ENCODE results near the gene RNF39. TPM values are rescaled to one million over a fixed set of nuclear protein-coding genes. Genes with fewer than 3 reads are reported as not detected.

RNF39 gene
- total and polyA plus RNA-seq, 4 donors: 0.26 TPM; not detected in 3

DNA sequence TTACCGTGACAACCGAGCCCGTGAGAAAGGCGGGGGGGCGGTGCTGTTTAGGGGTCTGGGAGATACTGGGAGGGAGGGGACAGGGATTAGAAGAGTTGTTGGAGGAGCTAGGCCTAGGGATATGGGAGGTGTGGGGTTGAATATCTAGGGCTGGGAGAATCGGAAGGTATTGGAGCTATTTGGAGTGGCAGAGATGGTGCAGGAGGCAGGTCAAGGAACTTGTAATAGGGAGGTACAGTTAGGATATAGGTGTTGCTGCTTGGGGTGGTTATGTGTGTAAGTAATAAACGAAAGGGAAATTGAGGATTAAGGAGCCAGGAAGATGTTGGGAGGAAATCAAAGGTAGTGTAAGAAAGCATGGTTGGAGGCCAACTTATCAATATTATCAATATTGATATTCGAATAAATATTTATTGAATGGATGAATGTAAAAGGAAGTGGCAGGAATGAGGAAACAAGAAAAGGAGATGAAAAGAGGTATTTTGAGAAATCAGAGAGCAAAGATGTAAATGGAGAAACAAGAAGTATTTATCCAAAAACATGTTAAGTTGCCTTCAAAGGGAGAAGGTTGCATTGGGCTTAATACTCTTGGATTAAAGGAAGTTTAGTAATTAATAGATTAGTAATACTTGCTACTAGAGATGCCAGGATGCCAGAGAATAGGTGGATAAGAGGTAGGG is 8.0 kb downstream of the RNF39 start:
- WGBS, 2 donors: 12 to 16% methylated on average over 8 of the region's 8 CpGs
- peak overlapping the region; percentile 7 to 55 for H3K4me3 ChIP-seq (ENCODE audit: low read length in 2 of 2)
- intact Hi-C loops (cut with DNase I): loop anchor here in 1 of 2 donors (1.0 kb wide), 2 partner anchors 35 to 102 kb away; no protein-coding TSS in a partner anchor
- H3K36me3 ChIP-seq (ENCODE audit: control insufficient read depth in 1 of 2, insufficient read depth in 2 of 2, low read length in 1 of 2): peaks cover 0 to 1% of the 10 kb centered on the region in 2 donors
- peak overlapping the region in 1 of 2 donors; percentile 4 for H3K27ac ChIP-seq (ENCODE audit: low read depth in 1 of 2, low read length in 2 of 2)
- DNase-seq (no peak), ATAC-seq (ENCODE audit: low FRiP score) (no peak)
- H3K27me3 ChIP-seq (ENCODE audit: control insufficient read depth in 1 of 2, insufficient read depth in 2 of 2, low read length in 1 of 2): no peaks in the 10 kb centered on the region
- no peaks in the 10 kb centered on the region for H3K4me1 ChIP-seq (ENCODE audit: control insufficient read depth in 1 of 2, insufficient read depth in 2 of 2, low read length in 2 of 2)
- no peaks in the 10 kb centered on the region for H3K9me3 ChIP-seq (ENCODE audit: control insufficient read depth, low read length)

DNA sequence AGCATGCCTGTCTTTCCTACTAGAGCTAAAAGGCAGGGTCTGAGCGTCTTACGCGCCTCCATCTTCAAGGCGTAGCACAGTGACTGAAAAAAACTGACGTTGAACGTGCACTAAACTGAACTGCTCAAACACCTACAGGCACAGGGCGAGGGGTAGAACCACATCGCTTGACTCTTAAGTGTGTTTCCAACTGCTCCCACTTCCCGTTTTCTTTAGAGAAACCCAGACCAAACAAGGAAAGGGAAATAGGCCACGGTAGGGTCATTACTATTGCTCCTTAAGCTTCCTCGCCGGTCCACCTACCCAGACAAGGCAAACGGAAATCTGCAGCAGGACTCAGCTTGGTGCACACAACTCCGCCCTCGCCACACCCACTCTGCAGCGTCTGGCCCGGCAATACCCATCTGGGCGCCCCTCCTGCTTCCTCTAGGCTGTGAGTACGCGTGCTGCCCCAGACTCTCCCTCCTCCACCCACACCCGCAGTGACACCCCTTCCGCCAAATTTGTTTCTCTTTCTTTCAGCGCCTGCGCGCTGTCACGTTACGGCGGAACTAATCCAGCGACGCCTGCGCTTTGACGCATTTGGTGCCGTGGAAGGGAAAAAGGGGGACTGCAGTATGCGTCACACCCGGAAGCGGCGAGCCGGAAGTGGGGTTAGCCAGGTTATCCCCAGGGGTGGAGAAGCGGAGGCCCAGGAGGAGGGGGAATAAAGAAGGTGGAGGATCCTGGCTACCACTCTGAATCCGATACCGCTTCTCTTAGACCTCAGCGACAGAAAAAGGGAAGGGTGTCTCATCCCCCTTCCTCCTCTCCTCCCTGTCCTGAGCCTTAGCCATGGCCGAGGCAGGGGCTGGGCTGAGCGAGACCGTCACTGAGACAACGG is 8.8 kb downstream of the RNF39 start, which contains the start of gene PPP1R11:
Gene PPP1R11 (plus strand): TSS at position 622 of the 883 bp plus-strand sequence. CDS start 213 bp downstream, at position 835.
- intact Hi-C loops (cut with DNase I): loop anchor here in 1 of 2 donors (1.0 kb wide), 2 partner anchors 35 to 102 kb away; no protein-coding TSS in a partner anchor
- peaks cover 0 to 2% of the 10 kb centered on the region in 2 donors for H3K4me1 ChIP-seq (ENCODE audit: control insufficient read depth in 1 of 2, insufficient read depth in 2 of 2, low read length in 2 of 2)

DNA sequence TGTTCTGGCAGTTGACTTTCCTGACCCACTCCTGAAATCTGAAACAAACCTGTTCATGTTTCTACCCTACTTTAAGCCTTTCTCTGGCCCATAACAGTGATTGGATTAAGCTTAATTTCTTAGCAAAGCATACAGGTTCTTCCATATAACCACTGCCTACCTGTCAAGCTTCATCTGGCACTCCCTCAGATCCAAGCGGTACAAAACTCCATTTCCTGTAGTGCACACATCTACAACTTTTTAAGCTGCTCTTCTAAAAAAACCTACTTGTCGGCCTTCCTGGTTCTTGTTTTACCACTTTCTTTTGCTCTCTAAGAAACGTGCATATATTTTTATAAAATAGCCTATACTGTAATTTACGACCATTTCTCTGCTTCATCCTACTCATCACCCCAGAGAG is 9.5 kb downstream of the RNF39 start:
- Histone ChIP-seq H3K9me3 (ENCODE audit: control insufficient read depth, low read length) (no peaks in the 10 kb centered on the region), H3K27ac (ENCODE audit: low read depth in 1 of 2, low read length in 2 of 2) (peak overlapping the region; percentile 59 to 67), H3K4me1 (ENCODE audit: control insufficient read depth in 1 of 2, insufficient read depth in 2 of 2, low read length in 2 of 2) (peaks cover 0 to 2% of the 10 kb centered on the region in 2 donors), H3K36me3 (ENCODE audit: control insufficient read depth in 1 of 2, insufficient read depth in 2 of 2, low read length in 1 of 2) (peaks cover 0 to 1% of the 10 kb centered on the region in 2 donors), H3K4me3 (ENCODE audit: low read length in 2 of 2) (peak overlapping the region; percentile 40 to 91), H3K27me3 (ENCODE audit: control insufficient read depth in 1 of 2, insufficient read depth in 2 of 2, low read length in 1 of 2) (no peaks in the 10 kb centered on the region)
- intact Hi-C loops (cut with DNase I): no loop called here
- DNase-seq: no peak
- WGBS, 2 donors: 7 to 8% methylated on average over 4 of the region's 4 CpGs
- ATAC-seq (ENCODE audit: low FRiP score): no peak

More for the DNA sequence above, 8.8 kb downstream of the RNF39 start, which contains the start of gene PPP1R11:
- Histone ChIP-seq H3K36me3 (ENCODE audit: control insufficient read depth in 1 of 2, insufficient read depth in 2 of 2, low read length in 1 of 2) (peaks cover 0 to 1% of the 10 kb centered on the region in 2 donors), H3K27ac (ENCODE audit: low read depth in 1 of 2, low read length in 2 of 2) (peak within 1 kb of the TSS; percentile 59 to 89), H3K9me3 (ENCODE audit: control insufficient read depth, low read length) (no peaks in the 10 kb centered on the region), H3K4me3 (ENCODE audit: low read length in 2 of 2) (peak within 1 kb of the TSS; percentile 55 to 91), H3K27me3 (ENCODE audit: control insufficient read depth in 1 of 2, insufficient read depth in 2 of 2, low read length in 1 of 2) (no peaks in the 10 kb centered on the region)
- ATAC-seq (ENCODE audit: low FRiP score) (peak; percentile 99), DNase-seq (peak; percentile 98 to 99)
- 0% methylated on average over 46 of the region's 46 CpGs for WGBS, 2 donors

DNA sequence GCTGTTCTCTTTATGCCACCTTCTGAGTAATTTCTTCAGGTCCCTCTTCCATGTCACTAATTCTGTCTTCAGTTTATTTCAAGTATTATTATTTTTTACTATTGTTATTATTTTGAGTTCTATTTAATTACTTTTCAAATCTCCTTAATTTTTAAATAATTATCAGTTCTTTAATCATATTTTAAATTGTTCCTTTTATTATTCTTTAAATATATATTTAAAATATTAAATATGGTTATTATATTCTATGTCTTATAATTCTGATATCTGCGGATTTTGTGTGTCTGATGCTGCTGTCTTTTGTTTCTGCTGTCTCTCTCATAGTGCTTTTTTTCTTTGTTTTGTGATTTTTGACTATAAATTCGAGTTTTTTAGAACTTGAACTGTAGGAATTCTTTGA is 12.3 kb downstream of the RNF39 start:
- no peaks in the 10 kb centered on the region for H3K9me3 ChIP-seq (ENCODE audit: control insufficient read depth, low read length)
- H3K4me1 ChIP-seq (ENCODE audit: control insufficient read depth in 1 of 2, insufficient read depth in 2 of 2, low read length in 2 of 2): peaks cover 2 to 4% of the 10 kb centered on the region in 2 donors
- no peaks in the 10 kb centered on the region for H3K36me3 ChIP-seq (ENCODE audit: control insufficient read depth in 1 of 2, insufficient read depth in 2 of 2, low read length in 1 of 2)
- ATAC-seq (ENCODE audit: low FRiP score): no peak
- no peak overlapping the region for H3K4me3 ChIP-seq (ENCODE audit: low read length in 2 of 2)
- intact Hi-C loops (cut with DNase I): no loop called here
- no peak overlapping the region for H3K27ac ChIP-seq (ENCODE audit: low read depth in 1 of 2, low read length in 2 of 2)
- no peak for DNase-seq
- no peaks in the 10 kb centered on the region for H3K27me3 ChIP-seq (ENCODE audit: control insufficient read depth in 1 of 2, insufficient read depth in 2 of 2, low read length in 1 of 2)
- 62 to 88% methylated on average over 2 of the region's 2 CpGs for WGBS, 2 donors

DNA sequence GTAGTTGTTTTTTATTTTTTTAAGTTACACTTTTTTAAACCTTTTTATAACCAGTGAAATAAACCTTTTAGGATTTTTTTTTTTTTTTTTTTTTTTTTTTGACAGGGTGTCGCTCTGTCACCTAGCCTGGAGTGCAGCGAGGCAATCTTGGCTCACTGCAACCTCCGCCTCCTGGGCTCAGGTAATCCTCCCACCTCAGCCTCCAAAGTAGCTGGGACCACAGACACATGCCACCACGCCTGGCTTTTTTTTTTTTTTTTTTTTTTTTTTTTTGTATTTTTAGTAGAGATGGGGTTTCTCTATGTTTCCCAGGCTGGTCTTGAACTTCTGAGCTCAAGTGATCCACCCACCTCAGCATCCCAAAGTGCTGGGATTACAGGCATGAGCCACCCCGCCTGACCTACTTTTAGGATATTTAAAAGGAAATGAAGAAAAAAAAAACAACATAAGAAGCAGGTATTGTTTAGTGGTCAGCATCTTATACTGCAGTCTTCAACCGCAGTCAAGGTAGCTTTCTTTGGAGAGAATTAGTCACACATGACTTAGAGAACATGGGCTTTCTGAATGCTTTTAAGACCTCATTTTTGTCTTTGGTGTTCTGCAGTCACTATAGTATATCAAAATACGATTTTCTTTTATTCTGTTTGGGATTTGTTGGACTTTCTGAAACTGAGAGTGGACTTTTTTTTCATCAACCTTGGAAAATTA is 12.9 kb downstream of the RNF39 start:
- no peak overlapping the region for H3K27ac ChIP-seq (ENCODE audit: low read depth in 1 of 2, low read length in 2 of 2)
- peaks cover 2 to 4% of the 10 kb centered on the region in 2 donors for H3K4me1 ChIP-seq (ENCODE audit: control insufficient read depth in 1 of 2, insufficient read depth in 2 of 2, low read length in 2 of 2)
- intact Hi-C loops (cut with DNase I): no loop called here
- no peak overlapping the region for H3K4me3 ChIP-seq (ENCODE audit: low read length in 2 of 2)
- ATAC-seq (ENCODE audit: low FRiP score): no peak
- H3K36me3 ChIP-seq (ENCODE audit: control insufficient read depth in 1 of 2, insufficient read depth in 2 of 2, low read length in 1 of 2): no peaks in the 10 kb centered on the region
- DNase-seq: no peak
- 87 to 94% methylated on average over 7 of the region's 7 CpGs for WGBS, 2 donors
- H3K9me3 ChIP-seq (ENCODE audit: control insufficient read depth, low read length): no peaks in the 10 kb centered on the region
- no peaks in the 10 kb centered on the region for H3K27me3 ChIP-seq (ENCODE audit: control insufficient read depth in 1 of 2, insufficient read depth in 2 of 2, low read length in 1 of 2)

DNA sequence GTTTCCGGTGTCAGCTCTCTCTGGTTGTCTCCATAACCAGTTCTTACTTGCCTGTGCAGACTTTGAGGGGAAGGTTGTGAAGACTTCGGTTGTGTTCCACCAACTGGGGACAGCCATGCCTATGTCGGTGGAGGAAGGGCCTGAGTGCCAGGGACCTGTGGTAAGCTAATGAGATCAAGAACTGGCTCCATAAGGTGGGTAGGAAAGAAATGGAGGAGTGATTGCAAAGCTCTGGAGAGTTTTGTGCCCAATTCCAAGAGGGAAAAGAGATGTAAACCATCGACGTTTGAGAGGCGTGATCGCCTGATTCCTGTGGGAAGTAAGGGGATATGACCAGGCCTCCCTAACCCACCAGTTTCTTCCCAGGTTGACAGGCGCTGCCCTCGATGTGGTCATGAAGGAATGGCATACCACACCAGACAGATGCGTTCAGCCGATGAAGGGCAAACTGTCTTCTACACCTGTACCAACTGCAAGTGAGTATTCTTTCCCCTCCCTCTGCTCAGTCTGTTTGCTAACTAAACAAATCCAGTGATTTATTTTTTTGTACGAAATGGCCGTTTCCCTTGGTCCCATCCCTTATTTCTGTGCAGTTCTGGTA is 13.6 kb downstream of the RNF39 start:
- Histone ChIP-seq H3K36me3 (ENCODE audit: control insufficient read depth in 1 of 2, insufficient read depth in 2 of 2, low read length in 1 of 2) (no peaks in the 10 kb centered on the region), H3K9me3 (ENCODE audit: control insufficient read depth, low read length) (no peaks in the 10 kb centered on the region), H3K27ac (ENCODE audit: low read depth in 1 of 2, low read length in 2 of 2) (peak overlapping the region in 1 of 2 donors; percentile 92), H3K4me1 (ENCODE audit: control insufficient read depth in 1 of 2, insufficient read depth in 2 of 2, low read length in 2 of 2) (peaks cover 2 to 4% of the 10 kb centered on the region in 2 donors), H3K27me3 (ENCODE audit: control insufficient read depth in 1 of 2, insufficient read depth in 2 of 2, low read length in 1 of 2) (no peaks in the 10 kb centered on the region), H3K4me3 (ENCODE audit: low read length in 2 of 2) (peak overlapping the region; percentile 49 to 70)
- WGBS, 2 donors: 41 to 49% methylated on average over 13 of the region's 13 CpGs
- intact Hi-C loops (cut with DNase I): no loop called here
- DNase-seq (no peak), ATAC-seq (ENCODE audit: low FRiP score) (no peak)

DNA sequence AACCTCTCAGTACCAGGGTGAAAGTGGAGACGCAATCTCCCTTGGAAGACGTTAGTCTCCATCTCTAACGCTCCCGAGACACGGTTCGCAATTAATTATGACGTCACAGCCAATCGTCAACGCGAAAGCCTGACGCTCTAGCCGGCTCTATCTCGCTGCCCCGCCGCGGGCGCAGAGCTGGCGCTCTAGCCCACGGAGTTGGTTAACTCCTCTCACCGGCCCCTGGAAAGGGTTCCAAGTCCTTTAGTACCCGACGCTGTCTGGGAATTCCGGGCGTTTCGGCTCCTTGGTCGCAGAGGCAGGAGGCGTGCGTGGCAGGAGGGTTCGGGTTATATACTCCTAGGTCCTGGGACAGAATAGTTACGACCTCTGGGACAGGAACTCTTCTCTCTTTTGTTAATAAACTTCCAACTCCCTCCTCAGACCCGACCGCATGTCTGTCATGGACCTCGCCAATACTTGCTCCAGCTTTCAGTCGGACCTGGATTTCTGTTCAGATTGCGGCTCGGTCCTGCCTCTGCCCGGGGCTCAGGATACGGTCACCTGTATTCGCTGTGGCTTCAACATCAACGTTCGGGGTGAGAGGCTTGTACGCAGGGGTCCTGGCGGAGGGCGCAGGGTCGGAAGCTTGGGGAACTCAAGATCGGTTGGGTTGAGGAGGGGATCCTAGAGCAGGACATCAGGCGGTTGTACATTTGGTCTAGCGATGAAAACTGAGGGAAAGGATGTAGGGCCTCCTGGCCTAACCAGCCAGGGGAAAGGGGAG is 14.3 kb downstream of the RNF39 start, which contains the start of gene POLR1H:
Gene POLR1H (plus strand): TSS at position 174 of the 766 bp plus-strand sequence. CDS start 260 bp downstream, at position 434.
- peak; percentile 98 for ATAC-seq (ENCODE audit: low FRiP score)
- peak within 1 kb of the TSS; percentile 92 to 93 for H3K27ac ChIP-seq (ENCODE audit: low read depth in 1 of 2, low read length in 2 of 2)

More for the DNA sequence above, 14.3 kb downstream of the RNF39 start, which contains the start of gene POLR1H:
- peaks cover 2 to 4% of the 10 kb centered on the region in 2 donors for H3K4me1 ChIP-seq (ENCODE audit: control insufficient read depth in 1 of 2, insufficient read depth in 2 of 2, low read length in 2 of 2)
- no peaks in the 10 kb centered on the region for H3K36me3 ChIP-seq (ENCODE audit: control insufficient read depth in 1 of 2, insufficient read depth in 2 of 2, low read length in 1 of 2)
- DNase-seq: peak; percentile 95 to 96
- H3K9me3 ChIP-seq (ENCODE audit: control insufficient read depth, low read length): no peaks in the 10 kb centered on the region
- intact Hi-C loops (cut with DNase I): no loop called here
- H3K4me3 ChIP-seq (ENCODE audit: low read length in 2 of 2): peak within 1 kb of the TSS; percentile 70 to 99
- WGBS, 2 donors: 0 to 1% methylated on average over 48 of the region's 48 CpGs
- H3K27me3 ChIP-seq (ENCODE audit: control insufficient read depth in 1 of 2, insufficient read depth in 2 of 2, low read length in 1 of 2): no peaks in the 10 kb centered on the region
